IMR-90 (cell line): ENCODE results near the gene PRSS2.

Source experiments
- BHLHE40 ChIP-seq: fragments of 150-350 bp; IDR thresholded peaks from 2 replicates; pipeline ENCODE4 v1.6.1; 2016; ENCODE audit warnings: mild to moderate bottlenecking, low read depth, low read length
- CHD1 ChIP-seq: IDR thresholded peaks from 2 replicates; pipeline ENCODE4 v1.6.1; 2012; ENCODE audit warnings: low read depth, low read length, improper control_type of control experiment
- CTCF ChIP-seq: conservative IDR thresholded peaks from 2 replicates; pipeline ENCODE4 v1.5.1; 2012; ENCODE audit warnings: mild to moderate bottlenecking, low read depth, low read length, improper control_type of control experiment
- FOS ChIP-seq: fragments of 150-350 bp; IDR thresholded peaks from 2 replicates; pipeline ENCODE4 v1.6.1; 2016; ENCODE audit warnings: low read depth, low read length
- MAZ ChIP-seq: IDR thresholded peaks from 2 replicates; pipeline ENCODE4 v1.6.1; 2012; ENCODE audit warnings: low read depth, mild to moderate bottlenecking, low read length, improper control_type of control experiment, moderate library complexity, borderline replicate concordance
- MXI1 ChIP-seq: IDR thresholded peaks from 2 replicates; pipeline ENCODE4 v1.6.1; 2012; ENCODE audit warnings: low read depth, mild to moderate bottlenecking, low read length, moderate library complexity, borderline replicate concordance
- NFE2L2 ChIP-seq: fragments of 150-350 bp; IDR thresholded peaks from 2 replicates; pipeline ENCODE4 v1.6.1; 2016; ENCODE audit warnings: low read depth, mild to moderate bottlenecking, low read length
- POLR2A ChIP-seq: IDR thresholded peaks from 2 replicates; pipeline ENCODE4 v1.6.1; 2012; ENCODE audit warnings: mild to moderate bottlenecking, low read depth, low read length
- RAD21 ChIP-seq: IDR thresholded peaks from 2 replicates; pipeline ENCODE4 v1.6.1; 2012; ENCODE audit warnings: low read length, improper control_type of control experiment
- RCOR1 ChIP-seq: IDR thresholded peaks from 2 replicates; pipeline ENCODE4 v1.6.1; 2012; ENCODE audit warnings: mild to moderate bottlenecking, low read length, improper control_type of control experiment; ENCODE audit not compliant: insufficient replicate concordance
- RFX5 ChIP-seq: IDR thresholded peaks from 2 replicates; pipeline ENCODE4 v1.8.0; 2012; ENCODE audit warnings: low read depth, mild to moderate bottlenecking, low read length, moderate library complexity
- SMC3 ChIP-seq: fragments of 150-350 bp; IDR thresholded peaks from 2 replicates; pipeline ENCODE4 v1.6.1; 2016; ENCODE audit warnings: low read depth, mild to moderate bottlenecking, antibody characterized with exemption, low read length, moderate library complexity

DNA sequence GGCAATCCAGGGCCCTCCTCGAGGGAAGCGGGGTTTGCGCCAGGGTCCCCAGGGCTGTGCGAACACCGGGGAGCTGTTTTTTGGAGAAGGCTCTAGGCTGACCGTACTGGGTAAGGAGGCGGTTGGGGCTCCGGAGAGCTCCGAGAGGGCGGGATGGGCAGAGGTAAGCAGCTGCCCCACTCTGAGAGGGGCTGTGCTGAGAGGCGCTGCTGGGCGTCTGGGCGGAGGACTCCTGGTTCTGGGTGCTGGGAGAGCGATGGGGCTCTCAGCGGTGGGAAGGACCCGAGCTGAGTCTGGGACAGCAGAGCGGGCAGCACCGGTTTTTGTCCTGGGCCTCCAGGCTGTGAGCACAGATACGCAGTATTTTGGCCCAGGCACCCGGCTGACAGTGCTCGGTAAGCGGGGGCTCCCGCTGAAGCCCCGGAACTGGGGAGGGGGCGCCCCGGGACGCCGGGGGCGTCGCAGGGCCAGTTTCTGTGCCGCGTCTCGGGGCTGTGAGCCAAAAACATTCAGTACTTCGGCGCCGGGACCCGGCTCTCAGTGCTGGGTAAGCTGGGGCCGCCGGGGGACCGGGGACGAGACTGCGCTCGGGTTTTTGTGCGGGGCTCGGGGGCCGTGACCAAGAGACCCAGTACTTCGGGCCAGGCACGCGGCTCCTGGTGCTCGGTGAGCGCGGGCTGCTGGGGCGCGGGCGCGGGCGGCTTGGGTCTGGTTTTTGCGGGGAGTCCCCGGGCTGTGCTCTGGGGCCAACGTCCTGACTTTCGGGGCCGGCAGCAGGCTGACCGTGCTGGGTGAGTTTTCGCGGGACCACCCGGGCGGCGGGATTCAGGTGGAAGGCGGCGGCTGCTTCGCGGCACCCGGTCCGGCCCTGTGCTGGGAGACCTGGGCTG lies 26.0 kb downstream of the PRSS2 start:
- TF ChIP-seq RAD21 (no peak), CTCF (no peak), FOS (no peak), POLR2A (no peak), RFX5 (no peak), MAZ (no peak), BHLHE40 (no peak), NFE2L2 (no peak), CHD1 (no peak), MXI1 (no peak), RCOR1 (no peak), SMC3 (no peak)
